Endodermal cell (in vitro differentiated cells): ENCODE data around the gene ZNF714. TPM values are rescaled to one million over a fixed set of nuclear protein-coding genes. Genes with fewer than 3 reads are reported as not detected.

Experiments
- DNase-seq: peaks from one replicate; pipeline ENCODE4 v3.0.0-alpha.2; 2017
- H3K27ac ChIP-seq: 2 replicates; pipeline ENCODE4 v1.5.1; 2013; ENCODE audit warnings: mild to moderate bottlenecking, low read depth, low read length, moderate library complexity
- H3K27me3 ChIP-seq: 2 replicates; pipeline ENCODE4 v1.6.1; 2013; ENCODE audit warnings: mild to moderate bottlenecking, low read length, moderate library complexity; ENCODE audit not compliant: insufficient read depth, control insufficient read depth, poor library complexity, severe bottlenecking
- H3K36me3 ChIP-seq: 2 replicates; pipeline ENCODE4 v1.7.0; 2013; ENCODE audit warnings: mild to moderate bottlenecking, low read length, moderate library complexity; ENCODE audit not compliant: control insufficient read depth, insufficient read depth
- H3K4me1 ChIP-seq: one replicate; pipeline ENCODE4 v1.7.0; 2013; ENCODE audit warnings: low read length; ENCODE audit not compliant: control insufficient read depth, insufficient read depth
- H3K4me3 ChIP-seq: 2 replicates; pipeline ENCODE4 v1.5.1; 2013; ENCODE audit warnings: mild to moderate bottlenecking, low read length, moderate library complexity
- H3K9ac ChIP-seq: 2 replicates; pipeline ENCODE4 v1.6.1; 2013; ENCODE audit warnings: mild to moderate bottlenecking, low read length, moderate library complexity; ENCODE audit not compliant: poor library complexity, severe bottlenecking; ENCODE audit errors: extremely low read depth
- H3K9me3 ChIP-seq: 2 replicates; pipeline ENCODE4 v1.6.1; 2013; ENCODE audit warnings: mild to moderate bottlenecking, low read length, moderate library complexity; ENCODE audit not compliant: control insufficient read depth
- H3K27ac Mint-ChIP-seq: 2 replicates; pipeline ENCODE4 v1.8.0; 2020; ENCODE audit warnings: mixed read lengths
- H3K27me3 Mint-ChIP-seq: 2 replicates; pipeline ENCODE4 v1.8.0; 2021; ENCODE audit warnings: mild to moderate bottlenecking, mixed read lengths; ENCODE audit not compliant: insufficient read depth
- H3K36me3 Mint-ChIP-seq: 2 replicates; pipeline ENCODE4 v1.8.0; 2020; ENCODE audit warnings: low read depth, mixed read lengths
- H3K4me1 Mint-ChIP-seq: 2 replicates; pipeline ENCODE4 v1.8.0; 2020; ENCODE audit warnings: mixed read lengths
- H3K4me3 Mint-ChIP-seq: 2 replicates; pipeline ENCODE4 v1.8.0; 2020; ENCODE audit warnings: mild to moderate bottlenecking, moderate library complexity, mixed read lengths
- H3K9me3 Mint-ChIP-seq: 2 replicates; pipeline ENCODE4 v1.8.0; 2020; ENCODE audit warnings: mild to moderate bottlenecking, mixed read lengths
- CTCF ChIP-seq: fragments of 200-600 bp; sonication (generic); conservative IDR thresholded peaks from 2 replicates; pipeline ENCODE4 v1.5.0; 2021; ENCODE audit warnings: antibody characterized with exemption, mild to moderate bottlenecking
- WGBS, 2 experiments: methylation state at CpG; one replicate each; pipeline versions ENCODE4 v1.1.5 to v1.1.7; 2013; ENCODE audit warnings: missing lambda C conversion rate in 2 of 2, mixed read lengths in 1 of 2; ENCODE audit not compliant: insufficient coverage in 1 of 2, insufficient read length in 1 of 2; 5-methylcytosine and 5-hydroxymethylcytosine counted together
- long read RNA-seq, 4 experiments: library from polyadenylated mRNA in 2 of 4; library from RNA in 1 of 4; library from capped mRNA in 1 of 4; stranded (forward) in 3 of 4; unstranded in 1 of 4; transcript quantifications; one replicate each; pipeline ENCODE4 v2.0.0, GENCODE V29; 2020 to 2021; ENCODE audit warnings: inconsistent platforms in 1 of 4
- polyA plus RNA-seq, 2 experiments: library from polyadenylated mRNA; stranded (reverse); fragments of 50-300 nt; gene quantifications; one replicate each; pipeline ENCODE4 v1.2.3, GENCODE V29; 2013
- total RNA-seq, 2 donors: library from RNA; stranded (reverse); fragmentation: NEBNext Ultra II Directional in 1 of 2; extraction: Animal tissue kit (Norgen Biotek cat#: 25700) in 1 of 2; gene quantifications; 2 replicates in 1 of 2; 3 replicates in 1 of 2; pipeline ENCODE4 v1.2.1, GENCODE V29; 2021

ZNF714 gene
- total RNA-seq = 10 to 100 TPM; 50.0 to 63.8 TPM
- 31.6 TPM for polyA plus RNA-seq (2013, experiment 1 of 2)
- polyA plus RNA-seq (2013, experiment 2 of 2) = 37.1 TPM
- long read RNA-seq, experiment 1, partial matches to known transcripts = 1 of 8 reads
- long read RNA-seq, experiment 1, other reads (novel, unspliced or antisense) = 7 of 8 reads
- long read RNA-seq, experiment 2, full-length matches to known transcripts = 1 of 30 reads
- long read RNA-seq, experiment 2, partial matches to known transcripts = 1 of 30 reads
- long read RNA-seq, experiment 2, other reads (novel, unspliced or antisense) = 28 of 30 reads
- long read RNA-seq, experiment 3, full-length matches to known transcripts = 20 of 86 reads
- long read RNA-seq, experiment 3, partial matches to known transcripts = 3 of 86 reads
- long read RNA-seq, experiment 3, other reads (novel, unspliced or antisense) = 63 of 86 reads
- long read RNA-seq, experiment 4, full-length matches to known transcripts = 5 of 59 reads
- long read RNA-seq, experiment 4, partial matches to known transcripts = 16 of 59 reads
- long read RNA-seq, experiment 4, other reads (novel, unspliced or antisense) = 38 of 59 reads

- no peak for TF ChIP-seq CTCF
- Histone ChIP-seq H3K36me3 (peaks cover 34% of the 10 kb centered on the region), H3K9me3 (no peaks in the 10 kb centered on the region), H3K27ac (peak within 1 kb of the TSS; percentile 99), H3K27me3 (no peaks in the 10 kb centered on the region), H3K9ac (peak within 1 kb of the TSS; percentile 96), H3K4me3 (peak within 1 kb of the TSS; percentile 97), H3K4me1 (no peaks in the 10 kb centered on the region)
- 0 to 1% methylated on average over 16 to 38 of the region's 38 CpGs for WGBS, 2 experiments
- Mint-ChIP-seq H3K4me3 (peak within 1 kb of the TSS; percentile 99), H3K27ac (peak within 1 kb of the TSS; percentile 100), H3K27me3 (no peaks in the 10 kb centered on the region), H3K36me3 (peaks cover 33% of the 10 kb centered on the region), H3K4me1 (peaks cover 23% of the 10 kb centered on the region), H3K9me3 (no peaks in the 10 kb centered on the region)
- DNase-seq = peak; percentile 98
Measured at GRCh38 chr19:21082011-21082975, at the start of gene ZNF714. Gene ZNF714, plus strand, starts transcription at chr19:21082203. Its CDS starts 16,066 bp downstream, at chr19:21098269.

- H3K9ac ChIP-seq = no peak overlapping the region
Measured at GRCh38 chr19:21045028-21045427, 37.0 kb upstream of the ZNF714 start.

More at GRCh38 chr19:21045028-21045427, 37.0 kb upstream of the ZNF714 start:
- no peaks in the 10 kb centered on the region for H3K4me1 Mint-ChIP-seq
- Histone ChIP-seq H3K27me3 (no peaks in the 10 kb centered on the region), H3K27ac (no peak overlapping the region), H3K4me3 (no peak overlapping the region), H3K4me1 (no peaks in the 10 kb centered on the region), H3K36me3 (peaks cover 49% of the 10 kb centered on the region), H3K9me3 (peaks cover 63% of the 10 kb centered on the region)
- H3K27me3 Mint-ChIP-seq = no peaks in the 10 kb centered on the region
- no peak overlapping the region for H3K27ac Mint-ChIP-seq
- TF ChIP-seq CTCF = no peak
- H3K4me3 Mint-ChIP-seq = no peak overlapping the region
- H3K36me3 Mint-ChIP-seq = peaks cover 74% of the 10 kb centered on the region
- DNase-seq = no peak
- H3K9me3 Mint-ChIP-seq = peaks cover 53% of the 10 kb centered on the region
